Brain pericyte (primary cell): Measurements from ENCODE around the gene SMIM1.
"Not testable (repeated sequence)": the region's sequence is repeated elsewhere in the genome, so short reads cannot be mapped to it uniquely, and the experiment has no call there.

Experiments used
- DNase-seq: peaks from one replicate; pipeline ENCODE4 v3.0.0-alpha.2; 2012; ENCODE audit warnings: low read depth, low spot score

The SMIM1 gene

GRCh38 chr1:3795453-3796214, 23.1 kb downstream of the SMIM1 start:
- DNase-seq = no peak

DNA sequence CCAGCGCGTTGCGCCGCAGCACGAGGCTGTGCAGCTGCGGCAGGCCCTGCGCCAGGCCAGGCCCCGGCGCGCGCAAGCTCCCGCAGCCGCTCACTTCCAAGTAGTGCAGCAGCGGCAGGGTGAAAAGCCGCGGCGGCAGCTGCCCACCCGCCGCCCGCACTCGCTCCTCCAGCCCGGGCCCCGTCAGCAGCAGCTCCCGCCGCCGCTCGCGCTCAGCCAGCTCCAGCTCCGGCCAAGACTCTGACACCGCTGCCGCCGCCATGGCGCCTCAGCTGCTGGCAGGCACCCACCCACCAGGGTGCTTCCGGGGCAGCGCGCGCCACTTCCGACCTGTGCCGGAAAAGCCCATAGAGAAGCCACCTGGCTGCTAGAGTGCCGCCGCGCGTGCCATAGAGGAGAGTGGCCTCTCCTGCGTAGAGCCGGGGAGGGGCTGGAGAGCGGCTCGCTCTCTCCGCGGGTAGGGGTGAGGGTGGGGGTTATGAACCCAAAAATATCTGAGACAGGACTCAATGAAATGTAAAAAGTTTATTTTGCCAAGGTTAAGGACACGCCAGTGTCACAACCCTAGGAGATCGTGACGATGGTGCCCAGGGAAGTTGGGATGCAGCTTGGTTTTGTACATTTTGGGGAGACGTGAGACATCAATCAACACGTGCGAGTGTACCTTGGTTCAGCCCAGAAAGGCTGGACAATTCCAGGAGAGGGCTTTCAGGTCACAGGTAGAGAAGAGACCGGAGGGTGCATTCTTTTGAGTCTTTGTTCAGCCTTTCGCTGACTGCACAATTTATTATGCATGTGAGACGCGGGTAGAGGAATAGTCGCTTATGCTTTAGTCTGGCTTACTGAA, 23.9 kb downstream of the SMIM1 start, which contains the start of gene LRRC47:
Gene LRRC47 (minus strand): TSS at position 284 of the 847 bp plus-strand sequence. CDS start 22 bp downstream, at position 262.
- peak; percentile 57 for DNase-seq

DNA sequence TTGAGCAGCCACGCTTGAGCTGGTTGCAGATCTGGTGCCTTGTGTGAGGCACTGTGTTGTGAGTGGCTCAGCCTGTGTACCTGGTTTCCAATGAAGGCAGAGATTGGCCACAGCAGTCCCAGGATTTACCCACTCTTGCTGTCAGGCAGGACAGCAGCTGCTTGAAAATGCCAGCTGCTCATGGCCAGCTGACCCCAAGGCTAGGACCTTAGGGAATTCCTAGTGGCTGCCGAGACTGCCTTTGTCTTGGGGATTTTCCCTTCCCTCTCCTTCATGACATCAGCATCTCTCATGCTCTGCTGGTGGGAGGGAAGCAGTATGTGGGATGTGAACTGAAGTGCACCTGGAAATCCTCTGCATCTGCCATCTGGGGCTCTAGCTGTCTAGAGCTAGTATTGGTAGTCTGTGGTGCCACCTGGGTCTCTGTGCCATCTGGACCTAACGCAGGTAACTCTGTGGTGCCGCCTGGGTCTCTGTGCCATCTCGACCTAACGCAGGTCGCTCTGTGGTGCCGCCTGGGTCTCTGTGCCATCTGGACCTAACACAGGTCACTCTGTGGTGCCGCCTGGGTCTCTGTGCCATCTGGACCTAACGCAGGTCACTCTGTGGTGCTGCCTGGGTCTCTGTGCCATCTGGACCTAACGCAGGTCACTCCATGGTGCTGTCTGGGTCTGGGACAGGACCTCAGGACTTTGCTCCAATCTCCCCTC, 27.6 kb downstream of the SMIM1 start:
- no peak for DNase-seq

DNA sequence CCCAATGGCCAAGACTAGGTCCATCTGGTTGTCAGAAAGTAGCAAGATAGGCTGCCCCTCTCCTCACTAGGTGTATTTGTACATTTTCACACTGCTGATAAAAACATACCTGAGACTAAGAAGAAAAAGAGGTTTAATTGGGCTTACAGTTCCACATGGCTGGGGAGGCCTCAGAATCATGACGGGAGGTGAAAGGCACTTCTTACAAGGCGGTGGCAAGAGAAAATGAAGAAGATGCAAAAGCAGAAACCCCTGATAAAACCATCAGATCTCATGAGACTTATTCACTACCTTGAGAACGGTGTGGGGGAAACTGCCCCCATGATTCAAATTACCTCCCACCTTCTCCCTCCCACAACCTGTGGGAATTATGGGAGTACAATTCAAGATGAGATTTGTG, 28.2 kb downstream of the SMIM1 start:
- not testable (repeated sequence) for DNase-seq

GRCh38 chr1:3803905-3804626, 31.5 kb downstream of the SMIM1 start:
- DNase-seq = no peak

DNA sequence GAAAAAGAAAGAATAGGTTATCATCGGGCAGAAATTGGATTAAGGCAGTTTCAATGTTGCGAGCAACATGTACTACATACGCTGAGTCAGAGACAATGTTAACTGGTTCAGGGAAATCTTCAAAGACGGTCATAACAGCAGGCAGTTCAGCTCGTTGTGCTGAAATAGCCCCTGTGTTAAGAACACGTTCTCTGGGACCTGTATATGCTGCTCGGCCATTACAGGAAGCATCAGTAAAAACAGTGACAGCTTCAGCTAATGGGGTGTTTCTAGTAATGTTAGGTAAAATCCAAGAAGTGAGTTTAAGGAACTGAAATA, 32.0 kb downstream of the SMIM1 start:
- not testable (repeated sequence) for DNase-seq

DNA sequence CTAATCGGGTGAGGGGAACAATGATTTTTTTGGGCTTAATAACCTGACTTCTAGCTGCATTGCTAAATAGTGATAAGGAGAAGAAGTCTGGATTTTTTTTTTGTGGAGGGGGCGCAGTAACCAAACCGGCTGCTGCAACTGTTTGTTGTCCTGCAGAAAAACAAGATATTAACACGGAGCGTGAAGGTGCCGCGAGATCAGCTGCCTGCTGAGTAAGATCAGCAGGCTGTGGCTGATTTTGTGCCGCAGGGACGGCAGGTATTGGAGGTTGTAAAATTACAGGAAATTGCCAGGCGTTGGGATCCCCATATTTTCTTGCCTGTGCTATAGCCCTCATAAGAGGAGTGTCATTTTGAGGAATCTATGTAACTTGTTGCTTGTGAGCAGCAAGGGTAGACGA, 32.5 kb downstream of the SMIM1 start:
- no peak for DNase-seq

- no peak for DNase-seq
Measured at GRCh38 chr1:3807769-3808168, 35.2 kb downstream of the SMIM1 start.

- DNase-seq = no peak
Measured at GRCh38 chr1:3809680-3810079, 37.1 kb downstream of the SMIM1 start.

DNA sequence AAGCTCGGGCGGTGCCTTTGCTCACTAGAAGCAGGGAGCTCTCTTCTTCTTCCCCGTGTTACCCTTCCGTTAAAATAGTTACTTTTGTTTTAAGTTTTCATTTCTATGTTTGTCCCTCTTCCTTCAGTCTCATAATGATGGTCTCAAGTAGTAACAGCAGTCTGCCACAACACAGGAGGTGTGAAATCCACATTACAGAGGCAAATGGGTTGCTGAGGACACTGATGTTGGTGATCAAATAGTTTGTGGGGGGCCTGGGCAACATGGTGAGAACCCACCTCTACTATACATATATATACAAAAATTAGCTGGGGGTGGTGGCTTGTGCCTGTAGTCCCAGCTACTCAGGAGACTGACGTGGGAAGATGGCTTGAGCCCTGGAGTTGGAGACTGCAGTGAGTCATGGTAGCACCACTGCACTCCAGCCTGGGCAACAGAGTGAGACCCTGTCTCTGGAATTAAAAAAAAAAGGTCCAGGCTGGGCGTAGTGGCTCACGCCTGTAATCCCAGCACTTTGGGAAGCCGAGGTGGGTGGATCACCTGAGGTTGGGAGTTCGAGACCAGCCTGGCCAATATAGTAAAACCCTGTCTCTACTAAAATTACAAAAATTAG, 37.7 kb downstream of the SMIM1 start:
- DNase-seq = not testable (repeated sequence)

DNA sequence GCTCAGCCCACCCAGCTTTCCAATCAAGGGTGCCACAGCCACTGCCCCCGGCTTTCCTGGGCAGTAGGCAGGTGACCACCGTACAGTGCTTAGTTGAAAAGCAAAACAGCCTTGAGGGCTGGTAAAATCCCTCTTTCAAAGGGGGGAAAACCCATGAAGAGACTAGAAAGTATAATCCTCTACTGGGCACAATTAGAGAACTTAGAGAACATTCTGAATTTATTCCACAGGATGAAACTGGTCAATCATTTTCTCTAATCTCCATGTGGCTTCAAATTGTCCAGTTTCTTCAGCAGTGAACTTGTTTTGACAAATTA, 39.0 kb downstream of the SMIM1 start:
- no peak for DNase-seq

GRCh38 chr1:3814065-3814464, 41.5 kb downstream of the SMIM1 start:
- DNase-seq = no peak

GRCh38 chr1:3814771-3815561, 42.4 kb downstream of the SMIM1 start:
- no peak for DNase-seq

DNA sequence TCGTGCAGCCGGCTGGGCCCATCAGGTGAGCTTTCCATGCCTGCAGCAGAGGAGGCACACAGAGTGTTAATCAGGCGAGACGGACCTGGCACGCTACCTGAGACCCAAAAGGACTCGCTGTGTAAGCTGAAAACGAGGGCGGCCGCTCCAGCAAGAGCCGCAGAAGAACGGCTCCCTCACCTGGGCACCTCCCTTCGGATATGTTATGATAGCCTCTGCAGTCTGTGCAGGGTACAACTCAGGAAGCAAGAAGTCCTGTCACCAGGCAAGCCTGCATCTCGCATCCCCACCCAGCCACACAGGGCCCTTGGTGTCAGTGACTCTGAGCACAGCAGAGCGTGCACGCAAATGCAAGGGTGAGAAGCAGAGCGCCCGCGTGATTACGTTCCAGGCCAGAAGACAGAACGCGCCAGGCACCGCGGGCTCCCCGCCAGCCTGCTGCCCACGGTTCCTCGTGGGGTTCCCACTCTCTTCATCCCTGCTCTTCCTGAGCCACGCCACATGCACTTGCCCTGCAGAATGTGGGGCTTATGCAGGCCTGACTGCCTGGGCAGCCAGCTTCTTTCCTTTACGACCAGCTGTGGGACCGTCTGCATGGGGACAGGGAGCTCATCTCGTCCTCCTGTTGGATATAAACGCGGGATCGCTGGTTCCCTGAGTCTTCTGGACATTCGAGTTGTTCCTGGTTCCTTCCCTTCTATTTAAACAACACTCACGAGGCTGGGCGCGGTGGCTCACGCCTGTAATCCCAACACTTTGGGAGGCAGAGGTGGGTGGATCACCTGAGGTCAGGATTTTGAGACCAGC, 44.0 kb downstream of the SMIM1 start:
- no peak for DNase-seq

GRCh38 chr1:3817138-3817740, 44.7 kb downstream of the SMIM1 start:
- no peak for DNase-seq

GRCh38 chr1:3817821-3818597, 45.5 kb downstream of the SMIM1 start:
- no peak for DNase-seq

DNA sequence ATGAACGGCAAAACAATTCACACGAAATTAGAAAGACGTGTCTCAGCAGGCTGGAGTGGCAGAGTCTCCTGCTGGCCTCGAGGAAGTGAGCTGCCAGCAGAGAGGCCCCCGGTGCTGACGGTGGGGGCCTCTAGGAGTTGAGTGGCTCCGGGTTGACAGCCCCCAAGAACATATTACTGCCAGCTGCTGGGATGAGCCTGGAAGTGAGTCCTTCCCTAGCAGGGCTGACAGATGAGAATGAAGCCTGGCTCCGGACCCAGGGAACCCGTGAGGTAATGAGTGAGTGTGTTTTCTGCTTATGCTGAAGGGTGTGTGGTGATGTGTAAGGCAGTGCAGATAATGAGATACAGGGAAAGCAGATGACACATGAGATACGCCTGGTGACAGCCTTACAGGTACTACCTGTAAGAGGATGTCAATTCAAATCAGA, 47.2 kb downstream of the SMIM1 start:
- no peak for DNase-seq

GRCh38 chr1:3820316-3820715, 47.8 kb downstream of the SMIM1 start:
- no peak for DNase-seq
